HT-29 (cell line): ENCODE data around the gene BBS10. TPM values are rescaled to one million over a fixed set of nuclear protein-coding genes. Genes with fewer than 3 reads are reported as not detected.
A peak's percentile ranks its signal among the peaks of the same experiment; 100 is the strongest.
"Not testable (repeated sequence)": the region's sequence is repeated elsewhere in the genome, so short reads cannot be mapped to it uniquely, and the experiment has no call there.

Experiments
- DNase-seq: peaks from one replicate; pipeline ENCODE4 v3.0.0-alpha.2; 2015; ENCODE audit warnings: low spot score
- total RNA-seq: library from RNA; depleted of rRNA; stranded (reverse); fragments of >200 nt; shearing (Covaris generic); gene quantifications from 2 replicates; pipeline ENCODE4 v1.2.3, GENCODE V29; 2014; rRNA removed

BBS10 gene
- total RNA-seq = 2.1 and 2.3 TPM in 2 replicates

- DNase-seq = peak; percentile 89
Observed at GRCh38 chr12:76348079-76348901, at the start of gene BBS10. Gene BBS10 (minus strand): TSS chr12:76348415. CDS start chr12:76348358, 57 bp downstream.

- no peak for DNase-seq
Observed at GRCh38 chr12:76391461-76391860, 43.2 kb upstream of the BBS10 start.

- DNase-seq = no peak
Observed at GRCh38 chr12:76387614-76388013, 39.4 kb upstream of the BBS10 start.

- DNase-seq = no peak
Observed at GRCh38 chr12:76384560-76384959, 36.3 kb upstream of the BBS10 start.

GRCh38 chr12:76383988-76384387 lies 35.8 kb upstream of the BBS10 start:
- DNase-seq = no peak

GRCh38 chr12:76379261-76379660 lies 31.0 kb upstream of the BBS10 start:
- DNase-seq = no peak

- not testable (repeated sequence) for DNase-seq
Observed at GRCh38 chr12:76376876-76377275, 28.7 kb upstream of the BBS10 start.

- DNase-seq = no peak
Observed at GRCh38 chr12:76375939-76376338, 27.7 kb upstream of the BBS10 start.

GRCh38 chr12:76375470-76375869 lies 27.3 kb upstream of the BBS10 start:
- no peak for DNase-seq

GRCh38 chr12:76374386-76375020 lies 26.3 kb upstream of the BBS10 start:
- no peak for DNase-seq

- DNase-seq = no peak
Observed at GRCh38 chr12:76368230-76368629, 20.0 kb upstream of the BBS10 start.

GRCh38 chr12:76366163-76366562 lies 17.9 kb upstream of the BBS10 start:
- DNase-seq = no peak

GRCh38 chr12:76364131-76364530 lies 15.9 kb upstream of the BBS10 start:
- not testable (repeated sequence) for DNase-seq

- no peak for DNase-seq
Observed at GRCh38 chr12:76360316-76360715, 12.1 kb upstream of the BBS10 start.

- DNase-seq = no peak
Observed at GRCh38 chr12:76356071-76356470, 7.9 kb upstream of the BBS10 start.

- peak; percentile 61 for DNase-seq
Observed at GRCh38 chr12:76346798-76347420, 1.3 kb downstream of the BBS10 start.

GRCh38 chr12:76346236-76346635 lies 2.0 kb downstream of the BBS10 start:
- no peak for DNase-seq

- DNase-seq = no peak
Observed at GRCh38 chr12:76345569-76345968, 2.6 kb downstream of the BBS10 start.

GRCh38 chr12:76341436-76342030 lies 6.7 kb downstream of the BBS10 start:
- no peak for DNase-seq

GRCh38 chr12:76340680-76341435 lies 7.4 kb downstream of the BBS10 start:
- DNase-seq = no peak

- no peak for DNase-seq
Observed at GRCh38 chr12:76337583-76337982, 10.6 kb downstream of the BBS10 start.
